Left lung (tissue), 10 donors: ENCODE data around the gene LRRC14B. TPM values are rescaled to one million over a fixed set of nuclear protein-coding genes. Genes with fewer than 3 reads are reported as not detected.
"Not testable (repeated sequence)": the region's sequence is repeated elsewhere in the genome, so short reads cannot be mapped to it uniquely, and the experiment has no call there.

Experiments
- ATAC-seq: fragments of 200-7000 bp; cut with Tn5 transposase; one replicate; pipeline ENCODE4 v1.9.1; 2020; ENCODE audit warnings: moderate library complexity
- DNase-seq, 4 donors: peaks; one replicate each; pipeline ENCODE4 v3.0.0-alpha.2; 2013 to 2020
- H3K27ac ChIP-seq, 2 donors: fragments of 200-600 bp; sonication (generic) in 1 of 2; one replicate each; pipeline versions ENCODE4 v1.5.0 to v1.8.0; 2020 to 2021
- H3K27me3 ChIP-seq, 2 donors: fragments of 200-600 bp; sonication (generic) in 1 of 2; one replicate each; pipeline versions ENCODE4 v1.5.0 to v1.8.0; 2020 to 2021
- H3K36me3 ChIP-seq, 2 donors: fragments of 200-600 bp; sonication (generic) in 1 of 2; one replicate each; pipeline versions ENCODE4 v1.5.0 to v1.8.0; 2020 to 2021
- H3K4me1 ChIP-seq, 2 donors: fragments of 200-600 bp; one replicate each; pipeline ENCODE4 v1.8.0; 2021
- H3K4me3 ChIP-seq, 2 donors: fragments of 200-600 bp; sonication (generic) in 1 of 2; one replicate each; pipeline versions ENCODE4 v1.5.0 to v1.8.0; 2020 to 2021; ENCODE audit warnings: mild to moderate bottlenecking in 1 of 2
- H3K9me3 ChIP-seq, 2 donors: fragments of 200-600 bp; sonication (generic) in 1 of 2; one replicate each; pipeline versions ENCODE4 v1.5.0 to v1.8.0; 2020 to 2021
- CTCF ChIP-seq, 2 donors: fragments of 200-600 bp; sonication (generic) in 1 of 2; IDR thresholded peaks; one replicate each; pipeline versions ENCODE4 v1.5.0 to v1.8.0; 2021; ENCODE audit warnings: antibody characterized with exemption in 2 of 2
- intact Hi-C, 2 donors: fragments of 100-400 bp; cut with DNase I; formaldehyde crosslinking; loops; one replicate each; pipeline versions ENCODE4 v1.11.2 to v1.14.2; 2022
- polyA plus RNA-seq, 6 donors: library from polyadenylated mRNA; unstranded; fragments of 120-200 nt; gene quantifications; one replicate each; pipeline ENCODE4 v1.2.1, GENCODE V29; 2013; ENCODE audit not compliant: insufficient read length in 6 of 6
- total RNA-seq, 2 donors: library from RNA; stranded (reverse); fragmentation: NEBNext Ultra II Directional; extraction: Animal tissue kit (Norgen Biotek cat#: 25700); gene quantifications; one replicate each; pipeline ENCODE4 v1.2.1, GENCODE V29; 2021
- donor health status: DM: no; HTN: yes; CAD: no.
- donor health status: DM: no; HTN: no; CAD: no.

The LRRC14B gene
- total and polyA plus RNA-seq, 8 donors = 0.08 to 0.14 (median 0.11) TPM; not detected in 3

DNA sequence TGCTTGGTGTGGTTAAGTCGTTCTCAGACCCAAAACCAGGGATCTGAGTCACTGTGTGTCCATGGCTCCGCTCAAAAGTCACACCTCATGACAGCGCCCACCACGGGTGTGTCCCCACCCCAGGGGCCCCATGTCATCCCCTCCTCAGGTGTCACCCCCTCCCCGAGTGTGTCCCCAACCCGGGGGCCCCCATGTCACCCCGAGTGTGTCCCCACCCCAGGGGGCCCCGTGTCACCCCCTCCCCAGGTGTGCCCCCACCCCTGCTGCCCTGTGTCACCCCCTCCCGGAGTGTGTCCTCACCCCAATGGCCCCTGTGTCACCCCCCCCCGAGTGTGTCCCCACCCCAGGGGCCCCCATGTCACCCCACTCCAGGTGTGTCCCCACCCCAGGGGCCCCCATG is 5.1 kb downstream of the LRRC14B start:
- ATAC-seq = no peak
- Histone ChIP-seq H3K9me3 (no peaks in the 10 kb centered on the region), H3K27me3 (peaks cover 0 to 15% of the 10 kb centered on the region in 2 donors), H3K4me1 (no peaks in the 10 kb centered on the region), H3K4me3 (no peak overlapping the region), H3K36me3 (peaks cover 0 to 4% of the 10 kb centered on the region in 2 donors), H3K27ac (no peak overlapping the region)
- intact Hi-C loops = no loop called here
- TF ChIP-seq CTCF (IDR thresholded peaks at IDR 0.05) = no peak
- no peak for DNase-seq

- H3K27ac ChIP-seq, intact Hi-C loops, DNase-seq, H3K4me3 ChIP-seq, H3K4me1 ChIP-seq, H3K36me3 ChIP-seq, H3K27me3 ChIP-seq, H3K9me3 ChIP-seq, ATAC-seq: not testable (repeated sequence)
Observed at GRCh38 chr5:197031-197430, 5.7 kb downstream of the LRRC14B start.

- Histone ChIP-seq H3K4me1 (no peaks in the 10 kb centered on the region), H3K27me3 (no peaks in the 10 kb centered on the region), H3K27ac (no peak overlapping the region), H3K4me3 (no peak overlapping the region), H3K9me3 (no peaks in the 10 kb centered on the region), H3K36me3 (peaks cover 0 to 4% of the 10 kb centered on the region in 2 donors)
- intact Hi-C loops = no loop called here
- no peak for TF ChIP-seq CTCF (IDR thresholded peaks at IDR 0.05)
- no peak for ATAC-seq
- no peak for DNase-seq
Observed at GRCh38 chr5:197892-198489, 6.7 kb downstream of the LRRC14B start.

DNA sequence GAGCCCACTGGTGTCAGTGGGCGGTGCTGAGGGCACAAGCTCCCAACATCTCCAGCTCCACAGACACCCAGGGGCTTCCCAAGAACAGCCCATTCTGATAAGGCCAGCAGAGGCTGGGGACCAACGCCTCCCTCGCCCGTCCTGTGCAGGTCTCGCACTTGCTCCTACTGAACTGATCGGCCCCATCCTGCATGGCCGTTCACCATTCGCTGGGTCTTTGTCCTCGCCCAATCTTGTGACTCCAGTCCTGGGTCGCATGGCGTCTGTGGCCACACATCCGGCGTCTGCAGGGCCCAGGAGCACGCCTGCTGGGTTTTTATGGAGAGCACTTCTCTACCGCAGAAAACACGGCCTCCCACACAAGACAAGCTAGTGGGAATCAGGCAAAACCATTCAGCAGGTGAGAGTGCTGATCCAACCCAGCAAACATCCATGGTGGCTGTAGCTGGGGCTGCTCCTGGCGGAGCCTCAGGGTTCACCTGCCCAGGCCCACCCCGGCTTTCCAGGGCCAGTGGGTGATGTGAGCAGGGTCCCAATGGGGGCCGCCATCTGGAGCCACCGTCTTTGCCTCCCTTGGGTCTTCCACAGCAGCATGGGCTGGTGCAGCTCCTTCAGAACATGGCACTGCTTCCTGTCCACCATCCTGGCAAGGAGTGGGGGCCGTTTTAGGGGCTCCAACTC is 7.4 kb downstream of the LRRC14B start:
- intact Hi-C loops = no loop called here
- Histone ChIP-seq H3K9me3 (no peaks in the 10 kb centered on the region), H3K27ac (no peak overlapping the region), H3K36me3 (peaks cover 0 to 10% of the 10 kb centered on the region in 2 donors), H3K4me1 (no peaks in the 10 kb centered on the region), H3K4me3 (no peak overlapping the region), H3K27me3 (no peaks in the 10 kb centered on the region)
- TF ChIP-seq CTCF (IDR thresholded peaks at IDR 0.05) = no peak
- DNase-seq = no peak
- ATAC-seq = no peak

DNA sequence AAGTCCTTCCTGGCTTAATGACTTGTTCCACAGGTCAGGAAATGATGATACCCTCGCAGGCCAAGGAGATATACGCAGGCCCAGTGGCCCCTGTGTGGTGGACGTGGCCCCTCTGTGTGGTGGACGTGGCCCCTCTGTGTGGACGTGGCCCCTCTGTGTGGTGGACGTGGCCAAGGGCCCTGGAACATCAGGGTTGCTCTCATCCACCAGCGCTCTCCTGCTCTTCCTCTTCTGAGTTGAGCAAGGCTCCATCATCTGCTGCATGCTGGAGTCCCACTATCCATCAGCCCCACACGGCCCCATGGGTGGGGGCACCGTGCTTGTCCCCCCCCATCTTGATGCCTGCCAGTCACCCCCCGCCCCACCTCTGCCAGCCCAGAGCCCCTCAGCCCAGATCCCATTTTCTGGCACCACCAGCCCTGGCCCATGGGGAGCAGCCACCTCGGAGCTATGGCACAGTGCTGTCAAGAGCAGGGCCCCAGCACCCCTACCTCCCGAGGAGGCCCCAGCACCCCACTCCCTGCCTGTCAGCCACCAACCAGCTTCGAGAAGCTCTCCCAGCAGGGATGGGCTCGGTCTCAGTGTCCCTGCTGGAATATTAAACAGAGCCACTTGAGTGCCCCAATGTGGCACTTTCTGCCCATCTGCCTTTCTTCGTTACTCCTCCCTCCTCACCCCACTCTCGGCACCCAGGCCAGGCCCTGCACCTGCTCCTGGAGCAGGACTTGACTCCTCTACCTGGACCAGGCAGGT is 8.1 kb downstream of the LRRC14B start:
- ATAC-seq (no peak), DNase-seq (no peak)
- Histone ChIP-seq H3K4me1 (no peaks in the 10 kb centered on the region), H3K27ac (no peak overlapping the region), H3K27me3 (no peaks in the 10 kb centered on the region), H3K4me3 (no peak overlapping the region), H3K9me3 (no peaks in the 10 kb centered on the region), H3K36me3 (peaks cover 0 to 18% of the 10 kb centered on the region in 2 donors)
- intact Hi-C loops = no loop called here
- no peak for TF ChIP-seq CTCF (IDR thresholded peaks at IDR 0.05)
